ENCODE data around the gene JPH2.
"Not testable (repeated sequence)": the region's sequence is repeated elsewhere in the genome, so short reads cannot be mapped to it uniquely, and the experiment has no call there.

JPH2 gene

GRCh38 chr20:44159125-44159524 is 27.9 kb downstream of the JPH2 start:
- no peak for DNase-seq (ENCODE audit: low read depth)

- no peak for DNase-seq (ENCODE audit: low read depth)
These were observed 29.9 kb downstream of the JPH2 start for GRCh38 chr20:44157061-44157460.

DNA sequence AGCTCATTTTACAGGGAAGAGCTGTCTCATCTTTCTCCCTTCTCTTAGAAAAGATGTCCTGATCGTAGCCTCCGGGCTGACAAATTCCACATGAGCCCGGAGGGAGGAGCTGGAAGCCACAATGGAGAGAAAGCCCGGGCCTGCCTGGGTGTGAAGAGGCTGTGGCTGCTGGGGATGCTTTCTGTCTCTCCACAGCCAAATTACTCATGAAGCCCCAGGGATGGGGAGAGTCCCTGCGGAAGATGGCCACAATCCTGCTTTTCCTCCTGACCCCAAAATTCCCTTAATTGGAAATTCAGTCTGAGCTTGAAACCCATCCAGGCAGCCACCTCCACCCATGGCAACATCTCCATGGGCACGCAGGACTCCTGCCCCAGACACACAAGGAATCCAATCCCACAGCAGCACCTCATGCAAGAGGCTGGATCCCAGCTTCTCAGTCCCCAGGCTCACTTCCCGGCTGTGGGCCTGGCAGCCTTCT is 32.4 kb downstream of the JPH2 start:
- DNase-seq (ENCODE audit: low read depth) = no peak

GRCh38 chr20:44153636-44154043 is 33.3 kb downstream of the JPH2 start:
- no peak for DNase-seq (ENCODE audit: low read depth)

- DNase-seq (ENCODE audit: low read depth) = no peak
These were observed 35.2 kb downstream of the JPH2 start for GRCh38 chr20:44151621-44152416.

GRCh38 chr20:44146272-44146671 is 40.7 kb downstream of the JPH2 start:
- DNase-seq (ENCODE audit: low read depth) = no peak

- DNase-seq (ENCODE audit: low read depth) = no peak
These were observed 41.7 kb downstream of the JPH2 start for GRCh38 chr20:44145131-44145775.

DNA sequence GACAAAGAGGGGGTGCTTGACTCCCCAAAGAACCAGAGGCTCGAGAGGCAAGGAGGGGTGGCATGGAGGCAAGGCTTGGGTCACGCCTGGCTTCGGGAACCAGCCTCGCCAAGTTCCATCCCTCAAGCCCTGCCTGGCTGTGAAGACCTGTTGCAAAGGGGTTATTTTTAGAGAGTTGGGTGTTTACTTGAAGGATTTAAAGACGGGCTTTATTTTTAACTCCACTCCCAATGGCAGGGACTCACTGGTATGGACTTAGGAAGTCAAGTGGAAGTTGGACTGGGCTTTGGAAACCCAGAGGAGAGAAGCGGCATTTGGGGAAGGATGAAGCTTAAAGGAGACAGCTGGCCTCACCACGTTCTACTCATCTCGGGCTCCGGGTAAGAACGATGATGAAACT is 43.1 kb downstream of the JPH2 start:
- DNase-seq (ENCODE audit: low read depth) = no peak

- DNase-seq (ENCODE audit: low read depth) = no peak
These were observed 44.6 kb downstream of the JPH2 start for GRCh38 chr20:44142413-44142812.

DNA sequence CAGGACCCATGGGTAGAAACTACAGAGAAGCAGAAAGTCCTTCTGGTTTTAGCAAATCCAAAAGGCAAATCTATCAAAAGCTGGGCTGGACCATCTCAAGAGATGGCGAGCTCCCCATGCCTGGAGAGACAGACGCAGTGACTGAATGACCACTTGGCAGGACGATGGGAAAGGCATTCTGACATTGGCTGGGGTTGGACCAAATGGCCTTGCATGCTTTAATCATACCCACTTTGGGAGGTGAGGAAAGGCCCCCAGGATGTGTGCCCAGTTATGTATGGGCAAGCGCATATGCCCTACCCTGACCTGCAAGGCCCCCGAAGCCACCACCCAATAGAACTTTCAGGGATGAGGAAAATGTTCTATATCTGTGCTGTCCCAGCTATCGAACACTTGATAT is 45.1 kb downstream of the JPH2 start:
- no peak for DNase-seq (ENCODE audit: low read depth)

DNA sequence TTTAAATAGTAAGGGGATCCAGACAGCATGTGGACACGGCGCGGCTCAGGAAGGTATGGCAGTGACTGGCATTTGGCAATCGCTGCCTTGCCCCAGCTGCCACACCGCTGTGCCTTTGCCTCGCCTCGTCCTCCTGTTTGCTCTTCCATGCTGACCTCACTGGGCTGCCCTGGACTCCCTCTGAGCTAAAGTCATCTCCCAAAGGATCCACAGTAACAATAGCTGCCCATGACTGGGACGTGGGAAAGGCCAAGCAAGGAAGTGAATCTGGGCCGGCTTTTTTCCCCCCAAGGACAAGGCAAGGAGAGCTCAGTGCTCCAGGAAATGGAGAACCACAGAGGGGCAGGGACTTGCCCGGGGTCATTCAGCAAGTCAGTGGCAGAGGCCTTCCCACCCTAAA is 48.1 kb downstream of the JPH2 start:
- DNase-seq (ENCODE audit: low read depth) = no peak

DNA sequence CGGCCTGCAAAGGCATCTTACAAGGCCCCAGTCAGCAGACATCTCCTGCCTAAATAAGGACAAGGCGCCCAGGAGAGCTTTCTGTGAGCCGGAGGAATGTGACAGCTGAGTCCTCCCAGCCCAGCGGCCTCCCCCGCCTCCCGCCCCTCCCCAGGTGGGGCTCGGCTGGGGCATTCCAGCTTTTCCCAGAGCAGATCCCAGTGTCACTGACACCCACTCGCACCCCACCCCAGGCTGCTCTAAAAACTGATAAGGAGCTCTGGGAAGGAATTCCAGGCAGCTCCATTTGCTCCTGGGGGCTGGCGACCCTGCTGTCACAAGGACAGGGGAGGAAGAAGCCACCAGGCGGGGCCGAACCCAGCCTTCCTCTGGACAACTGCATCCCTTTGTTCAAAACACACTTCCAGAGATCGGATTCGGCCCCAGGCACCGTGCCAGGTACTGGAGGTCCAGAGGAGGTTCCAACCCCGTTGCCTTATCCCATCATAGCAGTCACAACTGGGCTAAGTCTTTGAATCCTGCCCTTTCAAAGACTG is 49.7 kb downstream of the JPH2 start:
- no peak for DNase-seq (ENCODE audit: low read depth)

- no peak for DNase-seq (ENCODE audit: low read depth)
These were observed 50.3 kb downstream of the JPH2 start for GRCh38 chr20:44136579-44137265.

- no peak for DNase-seq (ENCODE audit: low read depth)
These were observed 51.4 kb downstream of the JPH2 start for GRCh38 chr20:44135417-44136204.

DNA sequence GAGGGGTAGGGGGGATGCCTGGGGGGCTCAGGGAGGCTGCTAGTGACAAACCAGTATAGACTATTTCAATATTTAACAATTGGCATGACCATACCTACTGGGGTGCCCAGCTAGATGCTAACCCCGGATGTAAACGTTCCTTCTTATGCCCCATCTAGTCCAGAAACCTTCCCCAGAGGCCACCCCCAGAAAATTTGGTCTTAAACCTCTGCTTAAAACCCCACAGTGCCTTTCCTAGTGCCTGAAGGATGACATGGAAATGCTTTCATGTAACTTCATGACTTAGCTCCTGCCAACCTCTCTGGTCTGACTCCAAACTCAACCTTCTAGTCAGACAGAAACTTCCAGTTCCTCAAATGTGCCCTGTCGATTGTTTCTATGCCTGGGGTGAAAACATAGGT is 52.0 kb downstream of the JPH2 start:
- no peak for DNase-seq (ENCODE audit: low read depth)

GRCh38 chr20:44133424-44133823 is 53.6 kb downstream of the JPH2 start:
- no peak for DNase-seq (ENCODE audit: low read depth)

DNA sequence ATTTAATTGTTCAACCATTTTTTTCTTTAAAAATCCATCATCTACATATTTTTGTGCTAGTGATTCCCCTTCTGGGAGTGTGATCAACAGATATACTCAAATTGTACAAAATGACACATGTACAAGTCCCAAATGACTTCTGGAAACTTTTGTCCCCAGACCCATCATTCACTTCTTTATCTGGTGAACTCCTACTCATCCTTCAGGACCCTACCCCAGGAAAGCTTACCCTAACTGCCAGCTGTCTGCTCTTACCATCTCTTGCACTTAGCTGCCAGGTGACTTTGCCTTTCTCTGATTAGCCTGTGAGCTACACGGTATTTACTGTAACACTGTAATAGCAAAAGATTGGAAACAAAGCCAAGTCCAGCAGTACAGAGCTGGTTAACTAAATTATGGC is 55.3 kb downstream of the JPH2 start:
- no peak for DNase-seq (ENCODE audit: low read depth)

- DNase-seq (ENCODE audit: low read depth) = no peak
These were observed 56.9 kb downstream of the JPH2 start for GRCh38 chr20:44129911-44130718.

DNA sequence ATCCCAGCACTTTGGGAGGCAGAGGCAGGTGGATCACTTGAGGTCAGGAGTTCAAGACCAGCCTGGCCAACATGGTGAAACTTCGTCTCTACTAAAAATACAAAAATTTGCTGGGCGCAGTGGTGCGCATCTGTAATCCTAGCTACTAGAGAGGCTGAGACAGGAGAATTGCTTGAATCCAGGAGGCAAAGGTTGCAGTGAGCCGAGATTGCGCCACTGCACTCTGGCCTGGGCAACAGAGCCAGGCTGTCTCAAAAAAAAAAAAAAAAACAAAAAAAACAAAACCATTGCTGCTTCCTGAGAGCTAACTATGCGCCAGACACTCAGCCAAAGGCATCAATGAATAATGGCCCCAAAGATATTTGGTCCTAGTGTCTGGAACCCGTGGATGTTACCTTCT is 57.7 kb downstream of the JPH2 start:
- not testable (repeated sequence) for DNase-seq (ENCODE audit: low read depth)

DNA sequence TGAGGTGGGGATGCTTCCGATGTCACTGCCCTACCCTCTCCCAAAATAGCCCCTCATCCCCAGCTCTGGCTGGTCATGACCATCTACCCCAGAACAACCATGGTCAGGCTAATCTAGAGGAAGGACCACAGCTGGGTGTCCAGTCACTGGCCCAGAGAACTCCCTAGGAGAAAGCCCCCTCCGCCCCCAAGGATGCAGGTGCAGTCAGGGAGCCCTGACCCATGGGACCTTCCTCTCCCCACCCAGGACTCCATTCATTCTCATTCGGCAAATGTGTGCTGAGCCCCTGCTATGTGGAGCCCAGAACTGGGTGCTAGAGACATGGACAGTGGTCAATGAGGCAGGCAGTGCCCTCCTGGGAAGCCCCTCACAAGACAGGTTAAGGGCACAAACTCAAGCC is 60.5 kb downstream of the JPH2 start:
- DNase-seq (ENCODE audit: low read depth) = no peak
